Middle frontal gyrus (tissue), 1 donor: ENCODE data around the gene NPBWR2.

Source experiments
- DNase-seq: peaks from one replicate; pipeline ENCODE4 v3.0.0-alpha.2; 2015; ENCODE audit warnings: low spot score; ENCODE audit errors: extremely low spot score

Gene NPBWR2

DNA sequence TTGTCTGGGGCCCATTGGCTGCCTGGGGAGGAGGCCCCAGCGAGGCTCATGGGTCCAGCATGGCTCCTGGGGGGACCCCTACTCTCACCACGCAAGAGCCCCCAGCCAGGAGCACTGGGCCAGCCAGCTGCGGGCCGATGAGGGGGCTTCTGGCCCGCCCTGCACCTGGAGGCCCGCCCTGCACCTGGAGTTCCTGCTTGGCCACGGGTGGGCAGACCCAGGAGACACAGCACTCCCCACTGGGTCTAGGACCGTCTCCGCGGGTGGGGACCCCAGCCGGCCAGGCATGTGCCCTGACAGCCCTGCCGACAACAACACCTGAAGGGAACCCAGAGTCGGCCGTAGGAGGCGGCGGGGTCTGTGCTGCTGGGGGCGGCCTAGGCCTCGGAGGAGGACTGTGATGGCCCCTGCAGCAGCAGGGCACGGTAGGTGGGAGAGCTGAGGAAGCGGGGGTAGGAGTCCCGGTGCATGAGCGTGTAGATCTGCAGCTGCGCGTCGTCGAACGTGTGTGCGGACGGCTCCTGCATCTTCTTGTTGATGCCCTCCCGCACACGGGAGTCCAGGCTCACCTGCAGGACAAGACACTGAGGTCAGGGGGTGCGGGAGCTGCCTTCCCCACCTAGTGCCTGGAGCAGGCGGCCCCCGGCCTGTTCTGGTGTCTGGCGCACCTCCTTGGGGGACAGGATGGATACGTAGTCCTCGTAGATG, 33.7 kb downstream of the NPBWR2 start:
- no peak for DNase-seq

DNA sequence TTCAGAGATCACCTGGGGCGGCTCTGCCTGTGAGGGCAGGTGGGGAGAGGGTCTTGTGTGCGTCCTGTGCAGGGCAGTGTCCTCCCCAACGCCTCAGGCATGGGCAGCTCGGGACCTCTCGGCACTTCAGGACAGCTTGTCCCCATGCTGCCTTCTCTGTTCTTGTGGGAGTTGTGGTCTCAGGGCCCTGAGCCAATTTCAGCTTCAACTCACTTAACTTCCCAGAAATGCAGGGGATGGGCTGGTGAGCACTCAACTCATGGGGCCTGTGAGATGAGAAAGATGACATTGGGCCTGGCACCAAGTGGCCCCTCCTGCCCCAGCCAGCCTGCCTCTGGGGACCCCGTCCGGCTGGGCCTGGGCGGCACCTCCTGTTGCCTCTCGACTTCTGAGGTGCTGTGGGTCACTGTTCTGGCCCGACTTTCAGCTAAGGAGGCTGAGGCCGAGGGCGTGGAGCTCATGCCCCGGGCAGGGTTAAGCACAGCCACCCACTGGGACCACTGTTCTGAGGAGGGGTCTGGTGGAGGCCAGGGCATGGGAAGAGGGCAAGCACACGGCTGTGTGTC, 34.8 kb downstream of the NPBWR2 start:
- no peak for DNase-seq

DNA sequence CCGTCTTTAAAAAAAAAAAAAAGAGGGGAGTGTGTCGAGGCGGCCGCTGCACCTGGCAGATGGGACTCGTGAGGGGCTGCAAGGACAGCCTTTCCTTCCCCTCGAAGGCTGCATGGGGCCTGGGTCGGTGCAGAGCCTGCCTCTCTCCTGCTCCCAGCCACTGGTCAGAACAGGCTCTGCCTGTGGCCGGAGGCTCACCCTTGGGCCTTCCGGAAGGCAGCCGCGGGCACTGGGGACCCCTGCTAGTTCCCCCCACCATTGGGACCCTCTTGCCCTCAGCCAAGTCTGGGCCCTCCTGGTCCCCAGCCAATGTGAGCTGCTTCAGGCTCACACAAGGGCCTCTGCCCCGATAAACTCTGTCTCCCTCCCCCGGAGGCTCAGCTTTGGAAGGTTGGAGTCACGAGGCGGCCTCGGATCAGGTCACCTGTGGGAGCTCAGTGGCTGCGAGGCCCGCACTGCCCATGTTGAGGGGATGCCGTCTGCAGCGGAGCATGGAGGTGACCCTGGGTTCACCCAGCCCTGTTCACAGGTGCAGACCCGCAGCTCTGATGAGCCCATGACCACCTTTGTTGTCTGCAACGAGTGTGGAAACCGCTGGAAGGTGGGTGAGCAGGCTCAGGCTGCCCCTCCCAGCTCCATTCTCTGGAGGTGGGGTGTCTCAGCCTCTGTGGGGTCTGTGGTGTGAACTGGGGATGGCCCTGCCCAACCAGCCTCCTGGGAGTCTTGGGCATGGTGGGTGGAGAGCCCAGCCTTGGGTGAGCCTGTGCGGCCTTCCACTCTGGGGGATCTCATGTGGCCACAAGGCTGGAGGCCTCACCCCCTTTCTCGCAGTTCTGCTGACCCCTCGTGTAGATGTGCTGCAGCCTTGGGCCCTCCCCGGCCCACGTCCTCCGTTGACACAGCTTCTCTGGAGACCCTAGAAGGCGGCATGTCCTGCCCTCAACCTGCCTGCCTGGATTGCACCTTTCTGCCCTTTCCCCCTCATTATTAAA, 35.7 kb downstream of the NPBWR2 start:
- DNase-seq = no peak

DNA sequence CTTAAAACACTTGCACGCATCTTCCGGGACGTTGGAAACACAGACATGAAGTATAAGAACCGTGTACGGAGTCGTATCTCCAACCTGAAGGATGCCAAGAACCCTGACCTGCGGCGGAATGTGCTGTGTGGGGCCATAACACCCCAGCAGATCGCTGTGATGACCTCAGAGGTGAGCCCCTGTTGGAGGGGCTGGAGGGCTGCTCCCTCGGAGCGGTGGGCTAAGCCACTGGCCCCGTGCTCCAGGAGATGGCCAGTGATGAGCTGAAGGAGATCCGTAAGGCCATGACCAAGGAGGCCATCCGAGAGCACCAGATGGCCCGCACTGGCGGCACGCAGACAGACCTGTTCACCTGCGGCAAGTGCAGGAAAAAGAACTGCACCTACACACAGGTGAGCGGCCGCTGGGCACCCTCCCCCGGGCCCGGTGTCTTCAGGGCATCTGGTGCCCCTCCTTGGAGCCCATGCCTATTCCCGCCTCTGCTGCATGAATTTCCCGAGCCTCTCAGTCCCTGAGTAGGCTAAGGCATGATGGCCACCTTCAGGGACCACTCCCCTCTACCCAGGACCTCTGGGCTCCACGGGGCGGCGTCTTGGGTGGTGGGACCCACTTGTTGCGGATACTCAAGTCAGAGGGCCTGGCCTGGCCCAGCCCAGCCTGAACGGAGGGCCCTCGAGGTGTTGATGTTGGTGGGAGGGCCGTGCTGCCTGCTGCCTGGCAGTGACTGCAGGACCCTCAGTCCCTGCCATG, 36.9 kb downstream of the NPBWR2 start:
- DNase-seq = no peak

DNA sequence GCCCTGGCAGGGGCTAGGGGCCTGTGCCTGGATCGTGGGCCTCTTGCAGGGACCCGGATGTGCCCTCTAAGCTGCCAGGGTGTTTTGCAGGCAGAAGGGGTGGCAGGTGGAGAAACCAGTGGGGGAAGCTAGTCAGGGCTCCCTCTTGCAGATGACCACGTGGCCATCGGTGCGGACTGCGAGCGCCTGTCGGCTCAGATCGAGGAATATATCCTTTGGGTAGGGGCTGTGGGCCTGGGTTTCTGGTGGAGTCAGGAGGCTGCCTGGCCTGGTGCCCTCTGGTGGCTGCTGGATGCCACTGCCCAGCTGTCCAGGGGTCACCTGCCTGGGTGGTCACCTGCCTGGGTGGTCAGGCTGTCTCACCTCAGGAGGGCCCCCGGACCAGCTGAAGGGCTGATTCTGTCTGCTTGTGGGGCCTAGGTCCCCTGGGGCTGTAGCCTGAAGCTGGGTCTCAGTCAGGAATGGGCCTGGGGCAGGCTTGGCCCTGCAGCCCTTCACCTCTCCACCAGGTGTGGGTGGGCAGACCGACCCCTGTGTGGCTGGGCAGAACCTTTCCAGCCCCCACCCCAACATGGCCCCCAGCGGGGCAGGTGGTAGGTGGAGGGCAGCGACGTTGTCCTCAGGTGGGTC, 37.6 kb downstream of the NPBWR2 start:
- DNase-seq = no peak

DNA sequence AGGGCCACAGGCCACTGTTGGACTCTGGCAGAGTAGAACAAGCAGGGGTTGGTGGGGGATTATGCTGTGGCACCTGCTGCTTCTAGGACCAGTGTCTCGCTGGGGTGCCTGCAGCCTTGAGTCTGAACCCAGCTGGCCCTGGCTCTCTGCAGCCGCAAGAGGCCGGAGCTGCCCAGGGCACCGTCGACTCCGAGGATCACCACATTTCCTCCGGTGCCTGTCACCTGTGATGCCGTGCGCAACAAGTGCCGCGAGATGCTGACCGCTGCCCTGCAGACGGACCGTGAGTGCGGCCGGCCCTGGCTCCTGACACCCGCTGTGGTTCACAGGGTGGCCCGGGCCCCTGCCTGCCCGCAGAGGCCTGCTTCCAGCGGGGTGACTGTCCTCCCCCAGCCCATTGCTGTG, 38.2 kb downstream of the NPBWR2 start:
- no peak for DNase-seq

DNA sequence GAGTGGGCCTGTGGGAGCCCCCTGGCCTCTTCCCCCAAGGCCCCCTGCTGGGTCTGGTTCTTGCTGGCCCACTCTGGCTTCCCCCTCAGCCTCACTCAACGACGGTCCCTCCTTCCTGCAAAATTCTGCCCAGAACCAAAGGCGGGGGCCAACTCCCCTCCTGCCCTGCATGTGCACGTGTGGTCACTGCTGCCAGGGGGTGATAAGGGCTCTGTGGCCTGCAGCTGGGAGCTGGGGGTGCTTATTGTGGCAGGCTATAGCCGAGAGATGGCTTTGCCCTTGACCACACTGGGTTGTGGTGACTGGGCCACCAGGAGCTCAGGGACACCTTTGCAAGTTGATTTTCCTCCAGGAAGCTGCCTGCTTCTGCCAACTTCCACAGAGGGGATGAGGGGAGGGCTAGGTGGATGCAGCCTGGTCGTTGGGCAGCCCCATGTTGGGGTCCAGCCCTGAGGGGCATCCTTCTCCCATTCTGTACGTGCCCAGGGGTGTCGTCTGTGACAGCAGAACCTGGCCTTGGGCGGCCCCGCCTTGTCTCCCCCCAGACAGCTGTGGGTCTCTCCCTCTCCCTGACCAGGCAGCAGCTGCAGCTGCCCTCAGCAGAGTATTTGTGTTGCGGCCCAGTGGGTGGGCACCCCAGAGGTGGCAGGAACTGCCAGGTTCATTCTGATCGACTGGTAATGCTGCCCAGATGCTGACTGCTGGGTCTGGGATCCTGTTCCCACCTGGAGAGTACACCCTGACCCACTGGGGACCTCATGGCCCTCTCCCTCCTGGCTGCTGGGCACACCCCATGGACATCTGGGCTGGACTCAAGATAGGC, 38.8 kb downstream of the NPBWR2 start:
- no peak for DNase-seq

DNA sequence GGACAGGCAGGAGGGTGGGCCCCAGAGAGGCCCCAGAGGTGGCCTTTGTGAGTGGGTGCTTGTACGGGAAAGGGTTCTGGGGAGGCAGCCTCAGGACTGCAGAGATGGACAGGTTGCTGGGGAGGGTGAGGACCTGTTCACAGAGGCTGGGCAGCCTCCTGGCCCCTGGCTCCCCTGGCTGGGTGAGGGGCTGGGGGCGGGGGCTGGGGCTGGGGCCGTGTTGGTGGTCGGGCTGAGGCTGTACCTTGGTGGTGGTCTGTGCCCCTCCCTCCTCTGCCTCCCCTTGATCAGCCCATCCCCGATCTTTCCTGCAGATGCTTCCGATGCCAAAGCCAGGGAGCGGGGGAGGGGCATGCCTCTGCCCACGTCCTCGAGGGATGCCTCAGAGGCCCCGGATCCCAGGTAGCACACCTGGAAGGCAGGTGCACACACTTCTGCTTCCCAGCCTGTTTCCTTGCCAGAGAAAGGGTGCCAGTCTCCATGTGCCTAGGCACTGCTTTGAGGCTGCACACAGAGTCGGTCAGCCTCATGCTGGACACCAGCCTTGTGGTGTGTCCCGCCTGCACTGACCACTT, 39.5 kb downstream of the NPBWR2 start:
- DNase-seq = no peak

DNA sequence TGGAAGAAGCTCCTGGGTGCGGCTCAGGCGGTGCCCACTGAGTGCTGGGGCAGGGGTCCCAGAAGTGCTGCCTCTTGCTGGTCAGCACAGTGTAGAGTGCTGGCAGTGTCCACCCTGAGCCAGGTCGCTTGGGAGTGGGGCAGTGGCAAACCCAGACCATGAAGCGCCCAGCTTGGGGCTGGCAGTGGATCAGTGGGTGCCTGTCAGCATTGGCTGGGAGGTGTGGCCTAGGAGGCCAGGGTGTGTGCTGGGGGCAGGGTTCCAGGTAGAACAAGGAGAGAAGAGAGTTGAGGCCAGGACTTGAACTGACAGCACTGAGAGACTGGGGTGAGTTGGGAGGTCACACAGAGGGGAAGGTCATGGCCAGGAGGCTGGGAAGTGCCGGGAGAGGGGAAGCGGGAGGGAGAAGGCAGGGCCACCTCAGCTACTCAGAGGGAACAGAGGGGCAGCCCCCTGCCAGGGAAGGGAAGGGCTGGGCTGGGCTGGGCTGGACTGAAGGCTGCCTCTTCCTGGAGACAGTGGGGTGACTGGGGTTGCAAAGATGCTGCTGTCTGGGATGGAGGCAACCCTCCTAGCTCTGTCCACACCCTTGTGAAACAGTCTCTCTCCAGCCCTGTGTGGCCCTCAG, 40.2 kb downstream of the NPBWR2 start:
- DNase-seq = no peak

DNA sequence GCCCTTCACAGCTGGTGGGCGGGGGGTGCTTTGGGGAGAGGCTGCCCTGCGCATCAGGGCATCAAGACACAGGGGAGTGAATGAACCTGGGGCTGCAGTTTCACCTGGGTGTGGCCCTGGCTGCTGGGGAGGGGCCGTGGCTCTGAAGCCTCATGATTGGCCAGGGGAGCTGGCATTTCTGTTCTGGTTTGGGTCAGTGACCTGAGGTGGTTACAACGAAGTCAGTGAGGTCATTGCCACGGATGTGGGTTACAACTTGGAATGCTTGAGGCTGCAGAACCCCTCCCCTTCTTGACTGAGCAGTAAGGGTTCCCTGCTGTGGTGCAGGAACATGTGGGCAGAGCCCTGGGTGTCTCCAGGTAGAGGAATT, 41.4 kb downstream of the NPBWR2 start:
- no peak for DNase-seq

DNA sequence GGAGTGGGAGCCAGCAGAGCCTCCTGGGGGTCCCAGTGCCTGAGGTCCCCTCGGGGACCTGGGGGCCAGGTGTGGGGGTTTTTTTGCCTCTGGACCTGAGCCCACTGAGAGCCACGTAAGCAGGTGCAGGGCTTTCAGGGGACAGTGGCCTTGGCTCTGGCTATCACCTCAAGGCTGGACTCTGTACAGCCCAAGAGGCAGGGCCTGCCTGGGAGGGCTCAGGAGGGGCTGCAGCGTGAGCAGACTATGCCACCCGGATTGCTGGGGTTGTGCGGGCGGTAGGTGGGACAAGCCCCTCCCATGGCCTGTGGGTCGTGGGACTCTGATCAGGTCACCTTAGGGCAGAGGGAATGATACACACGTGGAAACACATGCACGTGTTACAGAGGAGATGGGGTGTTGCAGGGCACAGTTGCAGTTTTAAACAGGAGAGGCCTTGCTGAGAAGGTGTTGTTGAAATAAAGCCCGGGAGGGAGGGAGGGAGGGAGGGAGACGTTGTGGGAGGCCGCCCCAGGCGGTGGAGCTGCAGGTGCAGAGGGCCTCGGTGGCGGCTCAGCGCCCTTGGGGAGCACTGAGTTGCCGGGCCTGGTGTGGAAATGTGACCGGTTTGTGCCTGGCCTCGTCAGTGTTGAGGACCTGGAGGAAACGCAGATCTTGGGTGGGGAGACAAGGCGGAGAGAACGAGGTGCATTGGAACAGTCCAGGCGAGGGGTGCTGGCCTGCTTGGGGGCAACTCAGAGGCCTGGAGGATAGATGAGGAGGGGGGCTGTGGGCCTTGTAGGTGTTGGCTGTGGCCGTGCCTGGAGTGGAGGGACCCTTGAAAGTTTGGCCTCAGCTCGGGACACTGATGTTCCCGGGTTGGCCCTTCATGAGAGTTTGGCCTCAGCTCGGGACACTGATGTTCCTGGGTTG, 42.0 kb downstream of the NPBWR2 start:
- DNase-seq = no peak

DNA sequence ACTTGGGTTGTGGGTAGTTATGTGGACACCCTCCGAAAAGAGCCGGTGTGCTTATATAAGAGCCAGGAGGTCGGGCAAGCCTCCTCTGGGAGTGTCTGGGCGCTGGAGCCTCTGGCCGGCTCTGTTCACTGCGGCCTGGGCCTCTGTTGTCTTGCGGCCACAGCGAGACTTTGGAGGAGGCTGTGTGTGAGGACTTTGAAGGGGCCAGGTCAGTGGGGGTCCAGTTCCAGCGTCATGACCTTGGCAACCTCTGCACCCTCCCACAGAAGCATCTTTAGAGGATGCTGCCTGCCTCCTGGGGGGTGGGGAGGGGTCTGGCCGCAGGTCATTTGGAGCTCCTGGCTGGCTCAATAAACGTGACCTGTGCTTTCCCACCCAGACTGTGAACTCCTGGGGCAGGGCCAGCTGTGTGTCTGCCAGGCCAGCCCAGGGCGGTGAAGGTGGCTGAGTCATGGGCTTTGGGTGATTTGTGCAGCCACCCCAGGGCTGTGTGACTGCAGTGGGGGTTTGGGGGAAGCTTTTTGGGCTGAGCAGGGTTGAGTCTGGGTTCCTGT, 43.1 kb downstream of the NPBWR2 start:
- DNase-seq = no peak

DNA sequence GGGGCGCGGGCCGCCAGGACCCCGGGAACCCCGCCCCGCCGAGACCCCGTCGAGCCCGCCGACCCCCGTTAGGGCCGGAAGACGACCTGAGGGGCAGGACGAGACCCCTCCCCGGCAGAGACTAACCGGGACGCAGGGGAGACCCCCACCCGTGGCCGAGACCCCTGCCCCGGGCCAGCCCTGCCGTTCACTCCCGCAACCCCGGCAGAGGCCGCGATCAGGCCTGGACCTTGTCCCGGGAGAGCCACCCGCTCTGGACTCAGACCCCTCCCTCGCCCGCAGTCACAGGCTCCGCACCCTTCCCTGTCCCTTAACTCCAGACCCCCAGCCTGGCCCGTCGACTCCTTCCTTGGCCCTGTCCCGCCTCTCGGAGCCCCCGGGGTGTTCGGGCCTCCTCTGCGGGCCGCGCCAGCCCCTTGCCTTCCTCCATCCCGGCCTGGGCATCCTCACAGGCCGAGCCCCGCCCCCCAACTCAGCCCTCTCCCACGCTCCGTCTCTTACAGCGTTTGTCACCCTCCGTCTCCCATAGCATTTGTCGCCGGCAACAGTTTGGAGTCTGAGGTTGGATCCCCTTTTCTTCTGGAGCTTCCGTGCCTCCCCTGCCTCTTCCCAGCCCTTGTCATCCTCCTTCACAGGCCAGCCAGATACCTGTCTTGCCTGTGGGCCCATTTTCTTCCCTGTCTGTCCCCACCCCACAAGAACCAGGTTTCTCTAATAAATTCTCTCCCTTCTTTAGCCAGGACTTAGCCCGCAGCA, 43.8 kb downstream of the NPBWR2 start:
- no peak for DNase-seq

DNA sequence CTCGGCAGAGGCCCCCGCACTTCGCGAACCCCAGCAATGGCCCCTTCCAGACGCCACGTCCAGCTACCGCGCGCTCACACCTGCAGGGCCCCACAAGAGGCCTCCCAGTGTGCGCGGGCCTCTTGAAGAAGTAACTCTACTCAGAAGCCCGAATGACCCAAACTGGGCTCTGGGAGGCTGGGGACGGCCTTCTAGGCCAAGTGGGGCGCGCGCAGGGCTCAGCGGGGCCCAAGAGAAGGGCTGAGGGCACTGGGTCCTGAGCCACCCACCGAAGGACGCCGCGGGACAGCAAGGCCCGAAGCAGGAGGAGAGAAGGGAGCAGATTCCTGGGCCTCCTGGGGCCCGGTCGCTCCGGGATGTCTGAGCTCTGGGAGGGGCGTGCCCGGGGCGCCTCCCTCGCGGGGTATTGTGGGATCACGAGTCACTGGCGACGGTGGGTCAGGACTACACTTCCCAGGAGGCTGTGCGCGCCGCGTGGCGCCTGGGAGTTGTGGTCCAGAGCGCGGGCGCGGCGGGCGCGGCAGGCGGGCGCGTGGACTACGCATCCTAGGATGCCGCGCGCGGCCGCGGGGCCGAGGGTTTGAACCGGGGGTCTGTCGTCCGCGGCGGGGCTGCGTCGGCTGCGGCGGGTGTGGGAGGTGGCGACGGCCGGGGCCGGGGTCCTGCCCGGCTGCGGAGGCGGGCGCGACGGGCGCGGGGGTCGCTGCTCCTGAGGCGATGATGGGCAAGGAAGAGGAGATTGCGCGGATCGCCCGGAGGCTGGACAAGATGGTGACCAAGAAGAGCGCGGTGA, 44.6 kb downstream of the NPBWR2 start, which contains the start of gene TCEA2:
TSS of gene TCEA2 (plus strand) at position 603 of the 793 bp plus-strand sequence. CDS start at position 718, 115 bp downstream.
- peak; percentile 93 for DNase-seq

DNA sequence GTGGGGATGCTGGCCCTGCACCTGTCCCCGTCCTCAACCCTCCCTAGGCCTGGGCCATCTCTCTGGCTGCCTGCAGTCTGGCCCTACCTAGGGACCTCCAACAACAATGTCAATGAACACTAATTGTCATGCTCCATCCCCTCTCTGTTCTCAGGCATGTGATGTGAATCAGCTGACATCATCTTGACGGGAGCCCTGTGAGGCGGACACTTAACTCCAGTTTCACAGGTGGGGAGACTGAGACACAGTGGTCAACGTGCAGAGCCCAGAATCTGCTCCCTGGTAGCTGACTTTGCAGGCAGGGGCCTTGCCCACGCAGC, 45.1 kb downstream of the NPBWR2 start:
- no peak for DNase-seq

DNA sequence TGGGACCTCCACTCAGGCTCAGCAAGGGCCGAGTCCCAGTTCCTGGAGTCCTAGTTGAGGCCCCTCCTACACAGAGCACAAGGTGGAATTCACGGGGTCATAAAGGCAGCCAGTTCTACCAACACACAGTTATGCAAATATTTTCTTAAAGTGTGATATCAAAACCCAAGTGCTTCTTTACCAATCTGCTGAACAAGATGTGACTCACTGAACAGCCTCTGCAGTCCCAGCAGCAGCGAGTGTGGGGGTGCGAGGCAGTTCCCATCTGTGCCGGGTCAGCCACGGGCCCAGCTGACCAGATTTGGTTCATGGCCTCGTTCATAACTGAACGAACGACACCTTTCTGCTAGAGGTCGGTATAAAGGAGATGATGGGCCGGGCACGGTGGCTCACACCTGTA, 48.8 kb downstream of the NPBWR2 start:
- no peak for DNase-seq
